HG02973 (cell line): ENCODE results near the gene FZD2.
"Not testable (repeated sequence)": the region's sequence is repeated elsewhere in the genome, so short reads cannot be mapped to it uniquely, and the experiment has no call there.

Source experiments
- ATAC-seq: cut with Tn5 transposase; IDR thresholded peaks from one replicate; pipeline ENCODE4 v1.9.1; 2021; ENCODE audit warnings: moderate library complexity; ENCODE audit not compliant: unreplicated experiment

The FZD2 gene

GRCh38 chr17:44556832-44557606 lies at the start of gene FZD2:
Gene FZD2, plus strand, starts transcription at chr17:44557484. Its CDS starts 205 bp downstream, at chr17:44557689.
- no peak for ATAC-seq

- ATAC-seq: not testable (repeated sequence)
Measured at GRCh38 chr17:44511241-44512134, 45.8 kb upstream of the FZD2 start.

- ATAC-seq: no peak
Measured at GRCh38 chr17:44518032-44518431, 39.3 kb upstream of the FZD2 start.

GRCh38 chr17:44522883-44523671 lies 34.2 kb upstream of the FZD2 start:
- ATAC-seq: no peak

GRCh38 chr17:44523672-44523972 lies 33.7 kb upstream of the FZD2 start:
- no peak for ATAC-seq

GRCh38 chr17:44527102-44527501 lies 30.2 kb upstream of the FZD2 start:
- ATAC-seq: no peak

GRCh38 chr17:44527954-44528353 lies 29.3 kb upstream of the FZD2 start:
- no peak for ATAC-seq

- ATAC-seq: no peak
Measured at GRCh38 chr17:44529864-44530263, 27.4 kb upstream of the FZD2 start.

- ATAC-seq: no peak
Measured at GRCh38 chr17:44530896-44531418, 26.3 kb upstream of the FZD2 start.

- ATAC-seq: no peak
Measured at GRCh38 chr17:44533533-44534246, 23.6 kb upstream of the FZD2 start.

- ATAC-seq: no peak
Measured at GRCh38 chr17:44536090-44536953, 21.0 kb upstream of the FZD2 start.

GRCh38 chr17:44537922-44538321 lies 19.4 kb upstream of the FZD2 start:
- not testable (repeated sequence) for ATAC-seq

- no peak for ATAC-seq
Measured at GRCh38 chr17:44539673-44540072, 17.6 kb upstream of the FZD2 start.

- ATAC-seq: no peak
Measured at GRCh38 chr17:44540246-44541084, 16.8 kb upstream of the FZD2 start.

GRCh38 chr17:44541884-44542581 lies 15.3 kb upstream of the FZD2 start:
- no peak for ATAC-seq

GRCh38 chr17:44543213-44543904 lies 13.9 kb upstream of the FZD2 start:
- ATAC-seq: no peak

GRCh38 chr17:44543905-44544523 lies 13.3 kb upstream of the FZD2 start:
- no peak for ATAC-seq
